KOPT-K1 (cell line): ENCODE data around the gene CLEC12A.

Experiments
- H3K27ac ChIP-seq: fragments of 200-600 bp; sonication (generic); 2 replicates; pipeline ENCODE4 v1.5.1; 2016; ENCODE audit warnings: antibody characterized with exemption, mild to moderate bottlenecking, low read depth, low read length; ENCODE audit not compliant: poor library complexity, severe bottlenecking
- H3K36me3 ChIP-seq: fragments of 200-600 bp; sonication (generic); 2 replicates; pipeline ENCODE4 v1.5.1; 2017; ENCODE audit warnings: antibody characterized with exemption, mild to moderate bottlenecking, low read length, moderate library complexity; ENCODE audit not compliant: insufficient read depth
- H3K9me3 ChIP-seq: fragments of 200-600 bp; sonication (generic); 2 replicates; pipeline ENCODE4 v1.5.1; 2017; ENCODE audit warnings: antibody characterized with exemption, low read length, mild to moderate bottlenecking; ENCODE audit not compliant: insufficient read depth, poor library complexity, severe bottlenecking

The CLEC12A gene

GRCh38 chr12:10033783-10034545, 62.8 kb downstream of the CLEC12A start:
- no peaks in the 10 kb centered on the region for H3K36me3 ChIP-seq
- no peaks in the 10 kb centered on the region for H3K9me3 ChIP-seq
- no peak overlapping the region for H3K27ac ChIP-seq
